ENCODE data around the gene CDH4.

The CDH4 gene

GRCh38 chr20:61436667-61437279 is 184.7 kb downstream of the CDH4 start (continued):
- TF ChIP-seq ATF2 (tag by site-specific recombination; IDR thresholded peaks at IDR 0.05; ENCODE audit: low read depth): no peak
- peak; percentile 95 for TF ChIP-seq ZNF600 (tag by site-specific recombination; IDR thresholded peaks at IDR 0.05)
- no peak for TF ChIP-seq ZNF19 (tag by site-specific recombination; IDR thresholded peaks at IDR 0.05; ENCODE audit: low read depth)
- no peak for TF ChIP-seq ZNF521 (tag by site-specific recombination; IDR thresholded peaks at IDR 0.05)
- TF ChIP-seq ZNF24 (tag by site-specific recombination; IDR thresholded peaks at IDR 0.05): 0 out of 2 replicates have a peak, but pooled peaks have one; percentile 55
- no peak for TF ChIP-seq SETDB1 (IDR thresholded peaks at IDR 0.05; ENCODE audit: insufficient read length, low read length)
- TF ChIP-seq OSR2 (tag by site-specific recombination; IDR thresholded peaks at IDR 0.05): no peak
- TF ChIP-seq ZNF76 (tag by site-specific recombination; IDR thresholded peaks at IDR 0.05; ENCODE audit: borderline replicate concordance, low read depth): no peak
- no peak for TF ChIP-seq ZNF214 (tag by site-specific recombination; IDR thresholded peaks at IDR 0.05; ENCODE audit: borderline replicate concordance)
- TF ChIP-seq SCRT1 (tag by site-specific recombination; IDR thresholded peaks at IDR 0.05; ENCODE audit: borderline replicate concordance): no peak
- TF ChIP-seq SP3 (tag by site-specific recombination; IDR thresholded peaks at IDR 0.05): no peak
- peak; percentile 78 for TF ChIP-seq PATZ1 (tag by site-specific recombination; IDR thresholded peaks at IDR 0.05)
- TF ChIP-seq ZNF792 (tag by site-specific recombination; IDR thresholded peaks at IDR 0.05): no peak
- peak; percentile 56 for TF ChIP-seq GLIS2 (tag by site-specific recombination; IDR thresholded peaks at IDR 0.05)
- TF ChIP-seq ZNF155 (tag by site-specific recombination; IDR thresholded peaks at IDR 0.05): no peak
- peak; percentile 79 for TF ChIP-seq REST (tag by site-specific recombination; IDR thresholded peaks at IDR 0.05)
- no peak for TF ChIP-seq HOXC10 (CRISPR knock-in tag; IDR thresholded peaks at IDR 0.05)
- no peak for TF ChIP-seq ZBTB26 (tag by site-specific recombination; optimal IDR thresholded peaks at IDR 0.05)
- peak; percentile 26; the same call in 1 of the 2 replicates for TF ChIP-seq YY1 (tag by site-specific recombination; IDR thresholded peaks at IDR 0.05)
- TF ChIP-seq ZNF37A (tag by site-specific recombination; IDR thresholded peaks at IDR 0.05): no peak
- TF ChIP-seq ZNF639 (tag by site-specific recombination; IDR thresholded peaks at IDR 0.05): peak; percentile 74
- 0 out of 2 replicates have a peak, but pooled peaks have one; percentile 26 for TF ChIP-seq TCF7L2 (IDR thresholded peaks at IDR 0.05; ENCODE audit: borderline replicate concordance, low read depth, low read length)
- TF ChIP-seq YY2 (tag by site-specific recombination; IDR thresholded peaks at IDR 0.05): no peak
- TF ChIP-seq ZNF596 (tag by site-specific recombination; IDR thresholded peaks at IDR 0.05): no peak
- TF ChIP-seq ZNF184 (tag by site-specific recombination; IDR thresholded peaks at IDR 0.05): no peak
- TF ChIP-seq ZNF416 (tag by site-specific recombination; IDR thresholded peaks at IDR 0.05): no peak
- TF ChIP-seq ZNF544 (tag by site-specific recombination; IDR thresholded peaks at IDR 0.05): no peak
- TF ChIP-seq ZBTB8A (tag by site-specific recombination; IDR thresholded peaks at IDR 0.05): 0 out of 2 replicates have a peak, but pooled peaks have one; percentile 36
- peak; percentile 77 for TF ChIP-seq ZIC2 (tag by site-specific recombination; IDR thresholded peaks at IDR 0.05)
- peak; percentile 70 for TF ChIP-seq ZXDB (tag by site-specific recombination; IDR thresholded peaks at IDR 0.05)
- peak; percentile 47 for TF ChIP-seq ZBTB20 (tag by site-specific recombination; IDR thresholded peaks at IDR 0.05)
